Fibroblast of skin of right biceps (primary cell): Measurements from ENCODE around the gene ECSIT.
"Not testable (repeated sequence)": the region's sequence is repeated elsewhere in the genome, so short reads cannot be mapped to it uniquely, and the experiment has no call there.

Source experiments
- DNase-seq: peaks from one replicate; pipeline ENCODE4 v3.0.0-alpha.2; 2013

Gene ECSIT

GRCh38 chr19:11473725-11474124 lies 55.2 kb downstream of the ECSIT start:
- no peak for DNase-seq

DNA sequence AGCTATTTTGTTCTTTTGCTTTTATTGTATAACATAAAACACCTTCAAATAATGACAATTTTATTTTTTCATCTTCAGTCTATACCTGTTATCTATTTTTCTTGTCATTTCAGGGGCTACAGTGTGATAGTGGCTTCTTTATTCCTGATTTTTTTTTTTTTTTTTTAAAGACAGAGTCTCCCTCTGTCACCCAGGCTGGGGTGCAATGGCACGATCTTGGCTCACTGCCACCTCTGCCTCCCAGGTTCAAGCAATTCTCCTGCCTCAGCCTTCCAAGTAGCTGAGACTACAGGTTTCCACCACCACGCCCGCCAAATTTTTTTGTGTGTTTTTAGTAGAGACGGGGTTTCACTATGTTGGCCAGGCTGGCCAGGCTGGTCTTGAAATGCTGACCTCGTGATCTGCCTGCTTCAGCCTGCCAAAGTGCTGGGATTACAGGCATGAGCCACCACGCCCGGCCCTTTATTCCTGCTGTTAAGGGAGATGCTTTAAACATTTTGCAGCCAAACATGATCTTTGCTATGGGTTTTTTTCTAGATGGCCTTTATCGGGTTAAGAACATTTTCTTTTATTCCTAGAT lies 60.6 kb downstream of the ECSIT start:
- not testable (repeated sequence) for DNase-seq

DNA sequence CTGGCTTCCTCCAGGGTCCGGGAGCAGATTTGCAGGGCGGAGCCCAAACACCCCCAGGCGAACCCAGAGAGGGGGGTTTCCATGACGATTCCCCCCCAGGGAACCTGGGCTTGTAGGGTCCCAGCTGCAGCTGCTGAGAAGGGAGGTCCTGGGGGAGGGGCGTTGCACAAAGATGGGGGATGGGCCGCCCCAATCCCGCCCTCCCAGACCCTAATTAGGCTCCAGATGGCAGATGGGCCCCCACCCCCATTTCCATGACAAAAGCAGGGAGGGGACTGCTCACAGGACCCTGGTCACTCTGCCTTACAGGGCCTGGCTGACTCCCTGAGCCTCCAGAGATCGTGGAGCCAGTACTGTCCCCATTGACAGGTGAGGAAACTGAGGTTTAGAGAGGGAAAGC lies 63.3 kb downstream of the ECSIT start:
- DNase-seq = no peak

GRCh38 chr19:11464333-11465265 lies 64.3 kb downstream of the ECSIT start:
- DNase-seq = no peak

- no peak for DNase-seq
Observed at GRCh38 chr19:11463391-11463790, 65.5 kb downstream of the ECSIT start.

- DNase-seq = no peak
Observed at GRCh38 chr19:11461453-11461852, 67.5 kb downstream of the ECSIT start.

DNA sequence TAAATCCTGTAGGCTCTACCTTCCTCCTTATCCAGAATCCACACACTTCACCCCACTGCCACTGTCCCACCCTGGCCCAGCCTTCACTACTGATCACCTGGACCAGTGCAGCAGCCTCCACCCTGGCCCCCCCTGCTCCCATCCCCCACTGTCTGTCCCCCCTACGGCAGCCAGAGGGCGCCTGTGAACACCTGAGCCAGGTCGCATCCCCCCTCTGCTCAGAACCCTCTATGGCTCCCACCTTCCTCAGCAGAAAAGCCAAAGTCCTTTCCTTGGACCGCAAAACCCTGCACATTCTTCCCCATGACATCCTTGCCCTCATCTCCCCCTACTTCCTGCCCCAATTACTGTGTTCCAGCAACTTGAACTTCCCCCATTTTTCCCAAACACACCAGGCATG lies 68.7 kb downstream of the ECSIT start:
- no peak for DNase-seq

GRCh38 chr19:11458912-11459311 lies 70.0 kb downstream of the ECSIT start:
- DNase-seq = not testable (repeated sequence)

DNA sequence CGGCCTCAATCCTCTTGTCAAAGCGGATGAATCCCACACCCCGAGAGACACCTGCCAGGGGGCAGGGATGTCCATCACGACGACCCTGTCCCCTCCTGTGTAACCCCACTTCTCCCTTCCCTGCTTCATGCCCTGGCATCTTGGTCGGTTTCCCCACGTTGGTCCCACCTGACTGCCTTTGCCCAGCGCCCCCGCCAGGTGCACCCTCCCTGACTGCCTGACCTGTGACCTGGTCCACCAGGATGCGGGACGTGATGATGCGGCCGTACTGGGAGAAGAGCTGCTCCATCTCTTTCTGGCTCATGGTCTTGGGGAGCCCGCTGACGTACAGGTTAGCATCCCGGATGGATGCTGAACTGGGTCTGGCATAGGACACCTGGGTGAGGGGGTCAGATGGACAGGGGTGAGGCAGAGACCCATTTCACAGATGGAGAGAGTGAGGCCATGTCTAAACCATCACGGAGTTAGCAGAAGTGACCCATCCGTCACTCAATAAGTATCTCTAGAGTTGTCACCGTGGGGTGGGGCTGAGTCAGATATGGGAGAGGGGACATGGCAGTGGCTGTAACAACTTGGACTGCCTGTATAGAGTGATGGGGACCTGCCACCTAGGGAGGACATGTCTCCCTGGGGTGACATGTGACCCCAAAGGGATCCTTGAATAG lies 70.6 kb downstream of the ECSIT start:
- DNase-seq = no peak

- DNase-seq = no peak
Observed at GRCh38 chr19:11457831-11458230, 71.1 kb downstream of the ECSIT start.

DNA sequence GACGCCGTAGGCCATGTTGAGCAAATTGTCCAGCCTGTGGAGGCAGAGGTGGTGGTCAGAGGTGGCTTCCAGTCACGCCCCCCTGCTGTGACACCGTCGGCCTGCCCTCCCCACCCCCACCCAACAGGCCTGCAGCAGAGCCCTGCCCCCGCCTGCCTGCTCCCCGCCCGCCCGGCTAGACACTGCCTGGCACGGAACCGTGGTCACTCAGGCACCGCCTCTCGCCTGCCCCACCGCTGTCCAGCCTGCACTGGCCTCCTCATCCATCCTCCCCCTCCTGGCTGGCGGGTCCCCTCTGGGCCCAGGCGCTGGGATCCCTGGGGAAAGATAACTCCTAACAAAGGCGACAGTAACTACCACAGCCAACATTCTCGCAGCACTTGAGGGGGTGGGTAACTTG lies 71.8 kb downstream of the ECSIT start:
- no peak for DNase-seq

GRCh38 chr19:11456659-11457058 lies 72.3 kb downstream of the ECSIT start:
- DNase-seq = no peak
